GM20000 (cell line): ENCODE results near the gene LRRC26.

Experiments used
- DNase-seq: peaks from one replicate; pipeline ENCODE4 v3.0.0; 2012; ENCODE audit warnings: low spot score
- CTCF ChIP-seq: IDR thresholded peaks from 2 replicates; pipeline ENCODE4 v1.5.1; 2012; ENCODE audit warnings: mild to moderate bottlenecking, control low read depth; ENCODE audit errors: extremely low read depth, missing control alignments

LRRC26 gene

GRCh38 chr9:137168904-137169856 lies 671 bp downstream of the LRRC26 start:
- no peak for TF ChIP-seq CTCF
- DNase-seq, result peak; percentile 84

- DNase-seq, result peak; percentile 52
- TF ChIP-seq CTCF, result no peak
Observed at GRCh38 chr9:137168573-137168903, 1.3 kb downstream of the LRRC26 start.

GRCh38 chr9:137167747-137168572 lies 1.9 kb downstream of the LRRC26 start:
- DNase-seq, result peak; percentile 70
- TF ChIP-seq CTCF, result no peak

- TF ChIP-seq CTCF, result no peak
- DNase-seq, result peak; percentile 48
Observed at GRCh38 chr9:137167277-137167746, 2.5 kb downstream of the LRRC26 start.

GRCh38 chr9:137166380-137167229 lies 3.2 kb downstream of the LRRC26 start:
- peak; percentile 39 for DNase-seq
- TF ChIP-seq CTCF, result no peak

GRCh38 chr9:137165250-137165836 lies 4.5 kb downstream of the LRRC26 start:
- no peak for DNase-seq
- TF ChIP-seq CTCF, result no peak
